Ovary (tissue), 9 donors: ENCODE results near the gene RNPEPL1. TPM values are rescaled to one million over a fixed set of nuclear protein-coding genes. Genes with fewer than 3 reads are reported as not detected.
"Not testable (repeated sequence)": the region's sequence is repeated elsewhere in the genome, so short reads cannot be mapped to it uniquely, and the experiment has no call there.

ENCODE experiments used
- DNase-seq, 5 donors: peaks; one replicate each; pipeline ENCODE4 v3.0.0-alpha.2; 2019 to 2020
- H3K27ac ChIP-seq, 2 donors: fragments of 200-600 bp; one replicate each; pipeline versions ENCODE4 v1.5.1 to v1.8.0; 2019 to 2022
- H3K27me3 ChIP-seq: fragments of 200-600 bp; one replicate; pipeline ENCODE4 v1.8.0; 2022
- H3K36me3 ChIP-seq: fragments of 200-600 bp; sonication (generic); one replicate; pipeline ENCODE4 v1.5.1; 2019
- H3K4me1 ChIP-seq: one replicate; pipeline ENCODE4 v1.8.1; 2013; ENCODE audit warnings: mild to moderate bottlenecking, moderate library complexity; ENCODE audit not compliant: insufficient read depth
- H3K4me3 ChIP-seq: fragments of 200-600 bp; sonication (generic); one replicate; pipeline ENCODE4 v1.5.1; 2017
- H3K9me3 ChIP-seq, 2 donors: fragments of 200-600 bp in 1 of 2; sonication (generic) in 1 of 2; one replicate each; pipeline versions ENCODE4 v1.5.1 to v1.8.1; 2013 to 2019; ENCODE audit warnings: mild to moderate bottlenecking in 1 of 2, moderate library complexity in 1 of 2
- EP300 ChIP-seq: sonication (generic); formaldehyde crosslinking; IDR thresholded peaks from one replicate; pipeline ENCODE4 v1.6.1; 2017; ENCODE audit warnings: antibody characterized with exemption
- POLR2A ChIP-seq: fragments of 450-650 bp; IDR thresholded peaks from one replicate; pipeline ENCODE4 v1.6.1; 2017; ENCODE audit warnings: antibody characterized with exemption, mild to moderate bottlenecking, moderate library complexity
- WGBS, 3 donors: extraction: QIAGEN DNeasy Blood & Tissue Kit in 1 of 3; methylation state at CpG; one replicate each; pipeline versions ENCODE4 v1.1.5 to v1.1.7; 2013 to 2017; 5-methylcytosine and 5-hydroxymethylcytosine counted together
- intact Hi-C, 4 donors: fragments of 100-400 bp; cut with DNase I; formaldehyde crosslinking; loops; one replicate each; pipeline versions ENCODE4 v1.11.0 to v1.15.1; 2022 to 2023
- polyA plus RNA-seq, 2 donors: library from polyadenylated mRNA; stranded (reverse); fragments of 200-250 nt in 1 of 2; fragments of 350-450 nt in 1 of 2; fragmentation: Illumina TruSeq in 1 of 2; extraction: RNeasy Lipid Tissue Mini Kit (QIAGEN cat#74804) in 1 of 2; gene quantifications; one replicate each; pipeline ENCODE4 v1.2.3, GENCODE V29; 2013 to 2014
- total RNA-seq, 7 donors: library from RNA; depleted of rRNA in 2 of 7; stranded (reverse); fragments of >200 nt in 2 of 7; fragmentation: NEBNext Ultra II Directional in 3 of 7; extraction: Animal tissue kit (Norgen Biotek cat#: 25700) in 3 of 7; gene quantifications; one replicate each; pipeline versions ENCODE4 v1.1.0 to v1.2.4, GENCODE V29; 2016 to 2023
- TF ChIP-seq, protein P1 (sequence below), 3 donors: fragments of 450-650 bp in 2 of 3; fragments of 200-600 bp in 1 of 3; IDR thresholded peaks; one replicate each; pipeline versions ENCODE4 v1.5.1 to v1.8.0; 2016 to 2022; ENCODE audit warnings: antibody characterized with exemption in 3 of 3, mild to moderate bottlenecking in 1 of 3
- donor health status: DM: no; HTN: no; CAD: no; lungs with moderate emphysema.
- donor health status: DM: no; HTN: no; CAD: no.
- donor health status: Bipolar disorder and iron deficiency.
- donor health status: DM: yes; HTN: yes; CAD: no.
- donor health status: DM: no; HTN: no; CAD: no.
- donor health status: DM: yes; HTN: yes; CAD: no.

Gene RNPEPL1
- total and polyA plus RNA-seq, 9 donors: 3.5 to 27.3 (median 23.2) TPM

DNA sequence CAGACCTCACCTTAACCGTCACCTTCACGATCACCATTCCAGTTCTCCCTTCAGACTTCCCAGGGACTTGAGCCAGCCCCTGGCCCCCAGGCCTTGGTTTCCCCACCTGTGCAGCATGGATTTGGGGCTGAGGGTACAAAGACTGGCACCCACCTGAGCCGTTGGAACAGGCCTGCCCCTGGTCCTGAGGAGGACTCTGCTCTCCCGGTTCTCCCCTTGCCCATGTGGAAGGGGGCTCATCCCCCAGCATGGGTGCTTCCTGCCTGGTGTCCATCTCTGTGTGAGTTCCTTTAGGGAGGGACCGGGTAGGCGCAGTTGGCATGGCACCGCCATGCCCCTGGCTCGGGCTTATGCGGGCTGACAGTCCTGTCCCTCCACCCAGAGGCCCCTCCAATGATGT, 46.1 kb downstream of the RNPEPL1 start:
- DNase-seq: peak in 3 of 5 donors; percentile 6 to 18 (median 12)
- no peak overlapping the region for H3K4me3 ChIP-seq
- H3K27ac ChIP-seq: no peak overlapping the region
- H3K36me3 ChIP-seq: no peaks in the 10 kb centered on the region
- TF ChIP-seq, protein P1, sequence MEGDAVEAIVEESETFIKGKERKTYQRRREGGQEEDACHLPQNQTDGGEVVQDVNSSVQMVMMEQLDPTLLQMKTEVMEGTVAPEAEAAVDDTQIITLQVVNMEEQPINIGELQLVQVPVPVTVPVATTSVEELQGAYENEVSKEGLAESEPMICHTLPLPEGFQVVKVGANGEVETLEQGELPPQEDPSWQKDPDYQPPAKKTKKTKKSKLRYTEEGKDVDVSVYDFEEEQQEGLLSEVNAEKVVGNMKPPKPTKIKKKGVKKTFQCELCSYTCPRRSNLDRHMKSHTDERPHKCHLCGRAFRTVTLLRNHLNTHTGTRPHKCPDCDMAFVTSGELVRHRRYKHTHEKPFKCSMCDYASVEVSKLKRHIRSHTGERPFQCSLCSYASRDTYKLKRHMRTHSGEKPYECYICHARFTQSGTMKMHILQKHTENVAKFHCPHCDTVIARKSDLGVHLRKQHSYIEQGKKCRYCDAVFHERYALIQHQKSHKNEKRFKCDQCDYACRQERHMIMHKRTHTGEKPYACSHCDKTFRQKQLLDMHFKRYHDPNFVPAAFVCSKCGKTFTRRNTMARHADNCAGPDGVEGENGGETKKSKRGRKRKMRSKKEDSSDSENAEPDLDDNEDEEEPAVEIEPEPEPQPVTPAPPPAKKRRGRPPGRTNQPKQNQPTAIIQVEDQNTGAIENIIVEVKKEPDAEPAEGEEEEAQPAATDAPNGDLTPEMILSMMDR (IDR thresholded peaks at IDR 0.05): no peak
- TF ChIP-seq POLR2A (no peak), EP300 (no peak)
- H3K9me3 ChIP-seq: no peaks in the 10 kb centered on the region
- intact Hi-C loops: loop anchor here in 1 of 4 donors (10.0 kb wide), 1 partner anchor 110 kb away; no protein-coding TSS in a partner anchor
- 95 to 97% (median 95%) methylated on average over 9 of the region's 9 CpGs for WGBS, 3 donors
- H3K4me1 ChIP-seq: no peaks in the 10 kb centered on the region
- no peaks in the 10 kb centered on the region for H3K27me3 ChIP-seq

DNA sequence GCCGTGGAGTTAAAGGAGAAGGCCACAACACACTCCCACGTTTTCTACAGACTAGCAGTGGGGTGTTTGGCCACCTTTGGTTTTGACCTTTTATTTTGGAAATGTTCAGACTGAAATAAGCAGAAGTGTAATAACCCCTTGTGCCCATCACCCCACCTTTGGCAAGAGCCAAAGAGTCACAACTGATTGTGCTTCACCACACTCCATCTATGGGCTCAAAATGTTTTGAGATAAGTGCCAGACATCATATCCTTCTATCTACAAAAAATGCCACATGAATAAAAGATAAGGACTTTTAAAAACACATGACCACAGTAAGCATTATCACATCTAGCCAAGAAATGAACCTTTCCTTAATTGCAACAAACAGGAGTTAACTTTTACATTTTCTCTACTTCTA, 47.1 kb downstream of the RNPEPL1 start:
- TF ChIP-seq POLR2A: no peak
- TF ChIP-seq EP300: no peak
- TF ChIP-seq, protein P1 (IDR thresholded peaks at IDR 0.05): no peak
- Histone ChIP-seq H3K4me3 (no peak overlapping the region), H3K27ac (no peak overlapping the region), H3K27me3 (no peaks in the 10 kb centered on the region), H3K36me3 (no peaks in the 10 kb centered on the region), H3K4me1 (no peaks in the 10 kb centered on the region), H3K9me3 (no peaks in the 10 kb centered on the region)
- peak in 1 of 5 donors; percentile 1 for DNase-seq
- intact Hi-C loops: loop anchor here in 1 of 4 donors (10.0 kb wide), 1 partner anchor 111 kb away; no protein-coding TSS in a partner anchor
- WGBS, 3 donors: 49 to 59% (median 58%) methylated on average over 2 of the region's 2 CpGs

DNA sequence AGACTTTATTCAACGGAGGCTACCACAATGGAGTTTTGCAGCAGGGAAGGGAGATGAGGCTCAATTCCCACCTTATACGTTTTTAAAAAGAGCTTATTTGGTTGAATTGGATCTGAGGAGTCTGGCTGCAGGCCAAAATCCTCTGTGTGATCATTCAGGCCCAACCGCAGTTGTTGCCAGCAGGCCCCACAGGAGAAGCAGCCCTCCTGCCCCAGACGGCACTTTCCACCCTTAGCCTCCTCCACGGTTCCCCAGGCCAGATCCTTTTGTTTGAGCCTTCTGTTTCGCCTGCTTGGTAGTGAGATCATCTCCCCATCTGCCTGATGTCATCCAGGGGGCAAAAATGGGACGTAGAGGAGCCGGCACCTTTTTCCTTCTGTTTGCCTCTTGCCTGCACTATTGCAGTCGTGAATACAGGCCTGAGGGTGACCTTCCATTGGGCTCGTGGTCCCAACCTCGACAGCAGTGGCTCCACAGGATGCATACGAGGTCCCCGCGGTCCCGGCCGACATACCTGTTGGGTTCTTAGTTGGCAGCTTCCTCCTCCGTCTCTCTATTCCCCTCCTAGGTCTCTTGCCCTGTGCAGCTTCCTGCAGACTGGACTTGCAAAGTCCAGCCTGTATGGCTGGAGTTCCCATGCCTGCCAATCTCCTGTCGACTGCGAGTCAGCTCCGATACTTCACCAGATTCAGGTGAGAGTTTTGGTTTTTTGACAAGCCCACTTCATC, 47.7 kb downstream of the RNPEPL1 start:
- no peaks in the 10 kb centered on the region for H3K36me3 ChIP-seq
- 71 to 78% (median 78%) methylated on average over 19 to 20 of the region's 20 CpGs for WGBS, 3 donors
- H3K9me3 ChIP-seq: no peaks in the 10 kb centered on the region
- TF ChIP-seq, protein P1 (IDR thresholded peaks at IDR 0.05): no peak
- no peak for TF ChIP-seq POLR2A
- no peak for TF ChIP-seq EP300
- H3K27me3 ChIP-seq: no peaks in the 10 kb centered on the region
- intact Hi-C loops: loop anchor here in 1 of 4 donors (10.0 kb wide), 1 partner anchor 111 kb away; no protein-coding TSS in a partner anchor
- peak in 3 of 5 donors; percentile 11 to 44 (median 19) for DNase-seq
- no peaks in the 10 kb centered on the region for H3K4me1 ChIP-seq
- H3K27ac ChIP-seq: no peak overlapping the region
- no peak overlapping the region for H3K4me3 ChIP-seq

DNA sequence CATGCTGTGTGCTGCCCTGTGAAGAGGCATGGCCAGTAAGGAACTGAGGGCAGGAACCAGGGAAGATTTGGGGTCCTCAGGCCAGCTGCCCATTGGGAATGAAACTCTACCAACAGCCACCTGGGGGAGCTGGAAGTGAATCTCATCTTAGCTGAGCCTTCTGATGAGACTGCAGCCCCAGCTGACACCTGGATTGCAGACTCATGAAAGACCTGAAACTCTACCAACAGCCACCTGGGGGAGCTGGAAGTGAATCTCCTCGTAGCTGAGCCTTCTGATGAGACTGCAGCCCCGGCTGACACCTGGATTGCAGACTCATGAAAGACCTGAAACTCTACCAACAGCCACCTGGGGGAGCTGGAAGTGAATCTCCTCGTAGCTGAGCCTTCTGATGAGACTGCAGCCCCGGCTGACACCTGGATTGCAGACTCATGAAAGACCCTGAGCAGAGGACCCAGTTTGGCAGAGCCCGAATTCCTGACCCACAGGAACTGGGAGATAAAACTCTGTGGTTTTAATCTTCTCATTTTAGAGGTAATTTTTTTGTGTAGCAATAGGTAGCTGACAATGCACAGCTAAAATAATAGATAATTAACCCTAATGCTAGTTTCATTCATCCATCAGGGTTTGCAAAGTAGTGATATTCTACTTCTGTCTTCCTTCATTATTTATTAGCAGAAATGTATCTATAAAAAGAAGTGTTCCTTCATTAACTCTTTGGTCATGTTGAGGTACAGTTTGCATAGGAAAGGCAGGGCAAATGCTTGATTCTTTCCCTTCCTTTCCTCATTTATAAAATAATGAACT, 48.8 kb downstream of the RNPEPL1 start:
- H3K9me3 ChIP-seq, H3K36me3 ChIP-seq, H3K4me1 ChIP-seq, H3K4me3 ChIP-seq, H3K27me3 ChIP-seq, H3K27ac ChIP-seq: not testable (repeated sequence)
- DNase-seq: peak in 2 of 5 donors; percentile 5
- 80 to 89% (median 84%) methylated on average over 5 of the region's 5 CpGs for WGBS, 3 donors
- intact Hi-C loops: loop anchor here in 1 of 4 donors (10.0 kb wide), 1 partner anchor 112 kb away; no protein-coding TSS in a partner anchor
